GM12874 (cell line): Measurements from ENCODE around the gene GGPS1.

Source experiments
- CTCF ChIP-seq: IDR thresholded peaks from 2 replicates; pipeline ENCODE4 v1.5.1; 2011; ENCODE audit warnings: low read depth, mild to moderate bottlenecking, control low read depth, low read length, moderate library complexity; ENCODE audit not compliant: insufficient read depth

Gene GGPS1

DNA sequence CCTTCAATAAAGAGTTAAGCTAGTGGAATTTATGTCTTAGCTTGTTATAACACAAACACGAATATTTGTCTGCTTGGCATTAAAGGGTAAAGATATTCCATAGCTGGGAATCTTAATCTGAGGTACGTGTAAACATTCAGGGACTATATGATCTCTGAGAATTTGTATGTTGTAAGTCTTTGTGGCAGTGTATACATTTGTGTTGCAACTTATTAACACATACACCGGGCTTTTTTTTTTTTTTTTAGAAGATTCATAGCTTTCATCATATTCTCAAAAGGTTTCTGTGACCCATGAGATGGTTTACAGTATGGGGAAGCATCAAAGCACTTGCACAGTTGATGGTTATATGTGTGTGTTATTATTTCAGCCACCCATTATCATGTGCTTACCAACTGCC, 3.0 kb downstream of the GGPS1 start:
- TF ChIP-seq CTCF: no peak

GRCh38 chr1:235336903-235337302, 8.5 kb downstream of the GGPS1 start:
- TF ChIP-seq CTCF: no peak

- TF ChIP-seq CTCF: no peak
Observed at GRCh38 chr1:235339746-235340145, 11.4 kb downstream of the GGPS1 start.

- TF ChIP-seq CTCF: no peak
Observed at GRCh38 chr1:235341334-235341733, 13.0 kb downstream of the GGPS1 start.

DNA sequence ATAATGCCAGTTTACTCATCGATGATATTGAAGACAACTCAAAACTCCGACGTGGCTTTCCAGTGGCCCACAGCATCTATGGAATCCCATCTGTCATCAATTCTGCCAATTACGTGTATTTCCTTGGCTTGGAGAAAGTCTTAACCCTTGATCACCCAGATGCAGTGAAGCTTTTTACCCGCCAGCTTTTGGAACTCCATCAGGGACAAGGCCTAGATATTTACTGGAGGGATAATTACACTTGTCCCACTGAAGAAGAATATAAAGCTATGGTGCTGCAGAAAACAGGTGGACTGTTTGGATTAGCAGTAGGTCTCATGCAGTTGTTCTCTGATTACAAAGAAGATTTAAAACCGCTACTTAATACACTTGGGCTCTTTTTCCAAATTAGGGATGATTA, 13.7 kb downstream of the GGPS1 start:
- no peak for TF ChIP-seq CTCF

GRCh38 chr1:235342471-235342870, 14.1 kb downstream of the GGPS1 start:
- TF ChIP-seq CTCF: no peak

DNA sequence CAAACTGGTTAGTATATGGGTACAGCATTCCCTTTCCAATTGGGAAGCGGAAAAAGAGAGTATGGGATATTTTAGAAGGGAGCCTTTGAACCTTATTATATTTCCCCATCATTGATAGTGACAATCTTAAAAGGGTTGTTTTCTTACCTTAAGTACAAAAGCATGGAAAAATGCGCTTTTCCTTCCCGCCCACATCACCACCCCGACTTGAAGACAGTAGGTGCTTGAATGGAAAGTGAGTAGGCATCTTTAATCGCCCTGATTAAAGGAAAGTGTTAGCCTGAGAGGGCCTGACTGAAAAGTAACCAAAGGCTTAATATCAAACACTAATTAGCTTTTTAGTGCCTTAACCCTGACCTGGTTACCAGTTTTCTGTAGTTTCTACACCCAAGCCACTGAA, 15.4 kb downstream of the GGPS1 start:
- no peak for TF ChIP-seq CTCF

GRCh38 chr1:235351441-235351840, 23.1 kb downstream of the GGPS1 start:
- no peak for TF ChIP-seq CTCF
